Measurements from ENCODE around the gene SRRM1.
"Not testable (repeated sequence)": the region's sequence is repeated elsewhere in the genome, so short reads cannot be mapped to it uniquely, and the experiment has no call there.

SRRM1 gene

DNA sequence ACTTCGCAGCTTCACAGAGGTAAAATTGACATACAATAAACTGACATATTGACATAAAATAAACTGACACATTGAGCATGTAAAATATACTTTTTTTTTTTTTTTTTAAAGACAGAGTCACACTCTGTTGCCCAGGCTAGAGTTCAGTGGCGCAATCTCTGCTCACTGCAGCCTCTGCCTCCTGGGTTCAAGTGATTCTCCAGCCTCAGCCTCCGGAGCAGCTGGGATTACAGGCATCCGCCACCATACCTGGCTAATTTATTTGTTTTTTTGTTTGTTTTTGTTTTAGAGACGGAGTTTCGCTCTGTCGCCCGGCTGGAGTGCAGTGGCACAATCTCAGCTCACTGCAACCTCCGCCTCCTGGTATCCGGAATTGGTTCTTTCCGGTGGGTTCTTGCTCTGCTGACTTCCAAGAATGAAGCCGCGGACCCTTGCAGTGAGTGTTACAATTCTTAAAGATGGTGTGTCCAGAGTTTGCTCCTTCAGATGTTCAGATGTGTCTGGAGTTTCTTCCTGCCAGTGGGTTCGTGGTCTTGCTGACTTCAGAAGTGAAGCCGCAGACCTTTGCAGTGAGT lies 53.7 kb downstream of the SRRM1 start:
- DNase-seq: no peak

- not testable (repeated sequence) for DNase-seq
These were observed 54.4 kb downstream of the SRRM1 start for GRCh38 chr1:24697453-24698001.

- not testable (repeated sequence) for DNase-seq
These were observed 55.2 kb downstream of the SRRM1 start for GRCh38 chr1:24698326-24698725.

- no peak for DNase-seq
These were observed 56.5 kb downstream of the SRRM1 start for GRCh38 chr1:24699628-24700027.

GRCh38 chr1:24702511-24703293 lies 59.6 kb downstream of the SRRM1 start:
- no peak for DNase-seq

DNA sequence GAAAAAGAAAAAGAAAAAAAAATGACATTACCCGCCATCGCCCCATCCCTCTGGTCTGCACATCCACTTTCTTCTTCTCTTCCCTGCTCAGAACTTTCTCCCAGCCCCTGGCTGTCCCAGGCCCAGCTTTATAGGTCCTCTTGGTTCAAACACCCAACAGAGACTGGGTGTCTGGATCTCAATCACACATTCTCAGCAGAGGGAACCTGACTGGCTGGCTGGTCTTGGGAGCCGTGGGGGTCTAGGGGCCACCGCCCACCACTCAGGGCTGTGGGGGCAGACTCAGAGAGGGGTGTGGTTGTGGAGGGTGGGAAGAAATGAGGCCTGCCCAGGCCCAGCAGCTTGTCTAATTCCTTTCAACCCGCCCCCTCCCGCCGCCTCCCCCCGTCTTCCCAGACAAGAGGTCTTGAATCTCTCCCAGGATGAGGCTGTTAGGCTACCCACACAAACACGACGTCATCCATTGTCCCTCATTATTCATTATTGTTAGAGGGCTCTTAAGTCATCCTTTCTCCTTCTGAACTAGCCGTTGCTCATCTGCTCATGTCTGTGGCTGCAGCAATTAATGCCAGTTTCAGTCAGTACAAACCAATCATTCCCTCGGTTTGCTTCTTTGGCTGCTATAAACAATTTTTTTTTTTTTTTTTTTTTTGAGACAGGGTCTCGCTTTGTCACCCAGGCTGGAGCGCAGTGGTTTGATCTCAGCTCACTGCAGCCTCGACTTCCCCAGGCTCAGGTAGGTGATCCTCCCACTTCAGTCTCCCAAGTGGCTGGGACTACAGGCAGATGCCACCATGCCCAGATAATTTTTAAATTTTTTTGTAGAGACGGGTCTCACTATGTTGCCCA lies 61.5 kb downstream of the SRRM1 start:
- DNase-seq: no peak

GRCh38 chr1:24705260-24706073 lies 62.4 kb downstream of the SRRM1 start:
- DNase-seq: peak; percentile 97

DNA sequence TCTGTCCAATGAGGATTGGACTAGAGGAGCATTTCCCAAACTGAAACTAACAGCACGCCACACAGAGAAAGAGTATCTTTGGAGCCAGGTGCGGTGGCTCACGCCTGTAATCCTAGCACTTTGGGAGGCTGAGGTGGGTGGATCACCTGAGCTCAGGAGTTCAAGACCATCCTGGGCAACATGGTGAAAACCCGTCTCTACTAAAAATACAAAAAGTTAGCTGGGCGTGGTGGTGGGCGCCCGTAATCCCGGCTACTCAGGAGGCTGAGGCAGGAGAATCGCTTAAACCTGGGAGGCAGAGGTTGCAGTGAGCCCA lies 62.9 kb downstream of the SRRM1 start:
- DNase-seq: not testable (repeated sequence)

DNA sequence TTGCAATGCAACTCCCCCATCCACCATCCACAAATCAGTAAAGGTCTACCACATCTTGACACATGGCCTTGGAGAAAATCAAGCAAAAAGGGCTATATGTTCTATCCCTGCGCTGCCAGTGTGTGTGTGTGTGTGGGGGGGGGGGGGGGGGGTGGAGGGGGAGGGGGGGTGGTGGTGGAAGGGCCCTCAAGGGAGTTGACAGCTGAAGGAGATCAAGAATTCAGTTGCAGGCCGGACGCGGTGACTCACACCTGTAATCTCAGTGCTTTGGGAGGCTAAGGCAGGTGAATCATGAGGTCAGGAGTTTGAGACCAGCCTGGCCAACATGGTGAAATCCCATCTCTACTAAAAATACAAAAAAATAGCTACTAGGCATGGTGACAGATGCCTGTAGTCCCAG lies 64.6 kb downstream of the SRRM1 start:
- no peak for DNase-seq

GRCh38 chr1:24708938-24709337 lies 65.8 kb downstream of the SRRM1 start:
- DNase-seq: no peak

DNA sequence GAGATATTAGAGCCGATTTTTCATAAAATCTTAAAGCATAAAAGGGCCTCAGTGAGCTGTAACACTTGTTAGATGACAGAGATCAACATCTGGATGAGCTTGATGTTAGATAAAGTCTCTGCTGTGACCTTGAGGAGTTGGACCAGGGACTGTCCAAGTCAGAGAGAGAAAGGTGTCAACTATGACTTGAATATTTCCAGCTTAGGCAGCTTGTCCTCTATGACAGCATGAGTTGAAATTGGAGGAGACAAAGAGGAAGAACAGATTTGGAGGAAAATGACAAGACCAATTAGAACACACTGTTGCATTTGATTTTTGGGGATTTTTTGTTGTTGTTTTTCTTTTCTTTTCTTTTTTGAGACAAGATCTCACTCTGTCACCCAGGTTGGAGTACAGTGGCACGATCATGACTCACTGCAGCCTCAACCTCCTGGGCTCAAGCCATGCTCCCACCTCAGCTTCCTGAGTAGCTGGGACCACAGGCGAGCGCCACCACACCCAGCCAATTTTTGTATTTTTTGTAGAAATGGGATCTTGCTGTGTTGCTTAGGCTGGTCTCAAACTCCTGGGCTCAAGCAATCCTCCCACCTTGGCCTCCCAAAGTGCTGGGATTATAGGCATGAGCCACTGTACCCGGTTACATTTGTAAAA lies 66.8 kb downstream of the SRRM1 start:
- DNase-seq: no peak

DNA sequence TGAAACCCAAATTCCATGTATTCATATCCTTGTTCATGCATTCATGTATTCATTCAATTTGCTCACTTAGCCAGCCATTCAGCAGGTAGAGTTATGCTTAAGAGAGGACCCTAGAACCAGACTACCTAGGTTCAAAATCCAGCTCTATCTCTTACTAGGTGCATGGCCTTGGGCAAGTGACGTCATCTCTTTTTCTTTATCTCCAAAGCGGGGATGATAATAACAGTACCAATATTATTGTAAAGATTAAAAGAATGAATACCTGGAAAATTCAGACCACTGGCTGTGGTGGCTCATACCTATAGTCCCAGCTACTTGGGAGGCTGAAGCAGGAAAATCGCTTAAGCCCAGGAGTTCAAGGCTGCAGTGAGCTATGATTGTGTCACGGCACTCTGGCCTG lies 68.2 kb downstream of the SRRM1 start:
- DNase-seq: no peak

DNA sequence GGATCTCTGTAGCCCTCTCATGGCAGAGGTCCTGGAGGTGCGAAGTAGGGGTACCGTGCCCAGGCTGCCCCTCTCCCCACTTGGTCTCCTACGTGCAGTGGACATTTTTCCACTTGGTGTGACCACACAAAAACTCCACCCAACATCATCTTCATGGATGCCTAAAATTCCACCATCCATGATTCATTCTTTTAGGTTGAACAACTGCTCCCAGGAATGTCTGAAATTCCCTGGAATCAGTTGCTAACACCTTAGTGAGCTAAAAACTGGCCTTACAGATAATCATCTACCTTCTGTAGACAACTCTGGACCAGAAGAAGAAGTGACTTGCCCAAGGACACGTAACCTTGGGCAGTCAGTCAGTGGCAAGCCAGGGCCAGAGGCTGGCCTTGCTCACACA lies 70.1 kb downstream of the SRRM1 start:
- no peak for DNase-seq

DNA sequence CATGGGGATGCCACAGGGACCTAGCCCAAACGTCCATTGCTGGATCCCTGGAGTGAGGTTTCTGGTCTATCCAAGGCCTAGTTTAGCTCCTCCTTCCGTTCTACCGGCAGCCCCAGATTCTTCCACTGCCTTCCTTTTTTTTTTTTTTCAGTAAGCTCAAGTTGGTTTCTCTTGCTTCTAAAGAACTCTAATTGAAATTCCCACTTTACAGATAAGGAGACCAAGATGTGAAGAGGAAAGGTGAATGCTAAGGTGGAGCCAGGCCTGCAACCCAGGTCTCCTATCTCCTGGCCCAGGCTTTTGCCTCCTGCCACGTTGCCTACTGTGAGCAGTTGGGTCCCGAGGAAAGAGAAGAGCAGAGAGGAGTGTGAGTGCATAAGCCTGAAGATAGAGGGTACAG lies 70.6 kb downstream of the SRRM1 start:
- DNase-seq: no peak

DNA sequence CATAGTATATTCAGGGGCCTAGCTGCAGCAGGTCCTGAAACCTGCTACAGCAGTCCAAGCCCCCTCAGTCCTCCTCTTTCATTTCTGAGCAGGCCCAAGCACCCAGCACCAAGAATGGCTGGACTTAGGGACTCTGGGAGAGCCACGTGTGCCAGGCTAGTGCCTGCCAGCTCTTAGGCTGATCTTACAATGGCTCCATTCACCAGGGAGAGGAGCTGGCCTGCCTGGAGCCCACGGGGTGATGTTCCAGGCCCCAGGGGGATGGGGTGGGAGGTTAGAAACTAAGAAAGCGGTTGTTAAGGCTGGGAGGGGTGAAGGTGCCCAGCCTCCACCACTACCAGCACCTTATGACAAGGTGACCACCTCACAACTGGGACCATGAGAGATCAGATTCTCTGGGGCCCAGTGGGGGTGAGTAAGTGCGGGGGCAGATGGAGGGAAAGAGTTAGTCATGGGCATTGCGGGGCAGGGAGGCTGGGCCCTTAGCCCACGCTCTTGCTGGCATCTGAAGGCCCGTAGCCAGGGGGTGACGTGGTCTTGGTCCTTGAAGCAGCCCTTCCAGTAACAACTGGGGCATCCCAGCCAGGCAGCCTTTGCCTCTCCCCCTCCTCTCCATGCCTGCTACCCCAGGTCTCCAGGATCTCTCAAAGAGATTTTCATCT lies 71.9 kb downstream of the SRRM1 start:
- no peak for DNase-seq

DNA sequence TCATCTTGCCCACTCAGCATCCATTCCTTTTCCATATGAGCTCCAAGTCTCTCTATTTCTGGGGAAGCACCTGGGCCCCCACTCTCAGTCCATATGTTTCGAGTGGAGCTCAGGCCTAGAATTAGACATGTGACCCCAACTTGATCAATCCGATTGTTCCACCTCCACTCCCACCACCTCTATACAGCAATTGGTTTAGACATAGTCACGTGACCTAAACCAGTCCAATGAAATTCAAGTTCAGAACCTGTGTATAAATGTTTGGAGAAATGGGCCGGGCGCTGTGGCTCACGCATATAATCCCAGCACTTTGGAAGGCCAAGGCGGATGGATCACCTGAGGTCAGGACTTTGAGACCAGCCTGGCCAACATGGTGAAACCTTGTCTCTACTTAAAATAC lies 72.6 kb downstream of the SRRM1 start:
- DNase-seq: no peak

DNA sequence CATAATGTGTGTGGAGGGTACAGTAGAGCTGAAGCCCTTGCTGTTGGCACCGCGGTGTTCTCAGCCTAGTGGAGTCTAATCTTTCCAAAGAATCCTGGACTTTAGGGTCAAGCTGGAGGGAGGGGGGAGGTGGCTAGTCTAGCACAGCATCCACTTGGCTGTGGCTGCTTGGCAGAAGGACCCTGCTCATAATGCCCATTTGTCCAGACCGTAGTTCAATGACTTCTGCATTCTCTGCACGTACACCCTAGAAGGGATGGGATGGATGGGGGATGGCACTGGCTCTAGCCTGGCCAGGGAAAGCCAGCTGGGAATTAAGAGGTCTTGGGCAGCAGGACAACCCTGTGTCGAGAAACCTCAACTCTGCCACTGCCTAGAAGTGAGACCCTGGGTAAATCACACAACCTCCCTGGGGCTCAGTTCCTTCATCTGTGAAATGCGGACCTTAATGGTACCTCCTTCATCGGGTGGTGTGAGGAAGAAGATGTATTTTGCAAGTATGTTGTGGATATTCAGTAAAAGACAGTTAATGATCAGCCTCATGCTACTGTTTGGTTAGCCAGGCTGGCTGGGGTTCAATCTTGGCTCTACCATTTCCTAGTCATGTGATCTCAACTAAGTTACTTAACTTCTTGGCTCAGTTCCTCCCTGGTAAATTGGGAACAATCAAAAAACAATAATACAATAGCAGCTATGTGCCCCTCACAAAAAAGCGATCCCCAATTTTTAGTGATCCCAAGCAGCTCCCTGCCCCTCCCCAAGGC lies 75.0 kb downstream of the SRRM1 start:
- no peak for DNase-seq

DNA sequence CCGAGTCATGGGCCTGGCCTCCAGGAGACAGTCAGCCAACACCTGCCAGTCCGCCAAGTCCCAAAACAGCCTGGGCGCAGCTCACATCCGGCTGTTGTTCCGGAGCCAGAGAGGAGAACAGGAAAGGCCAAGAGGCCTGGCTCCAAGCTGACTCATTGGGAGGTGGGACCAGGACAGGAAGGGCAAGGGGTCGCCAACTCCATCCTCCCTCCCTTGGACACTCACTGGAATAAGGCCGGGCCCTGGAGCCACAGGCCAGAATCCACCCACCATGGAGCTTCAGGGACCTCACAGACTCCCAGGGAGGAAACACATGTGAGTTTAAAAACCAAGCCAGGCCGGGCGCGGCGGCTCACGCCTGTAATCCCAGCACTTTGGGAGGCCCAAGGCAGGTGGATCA lies 77.0 kb downstream of the SRRM1 start:
- no peak for DNase-seq

- DNase-seq: no peak
These were observed 78.4 kb downstream of the SRRM1 start for GRCh38 chr1:24721533-24721932.

GRCh38 chr1:24722073-24723035 lies 79.3 kb downstream of the SRRM1 start:
- DNase-seq: not testable (repeated sequence)

Data from NCI-H2081 treated with DMSO at 0.1 percent for 48 hours (cell line).